K562 (cell line): ENCODE results near the gene BRPF1. TPM values are rescaled to one million over a fixed set of nuclear protein-coding genes. Genes with fewer than 3 reads are reported as not detected.

ENCODE experiments used
- ARID3B ChIP-seq: fragments of 250-450 bp; sonication (Bioruptor Pico); IDR thresholded peaks from 2 replicates; pipeline ENCODE4 v1.4.0; 2020; ENCODE audit warnings: borderline replicate concordance
- CEBPG ChIP-seq, 3 experiments: fragments of 200-800 bp in 1 of 3; sonication (Bioruptor generic) in 1 of 3; sonication (generic) in 1 of 3; formaldehyde crosslinking in 1 of 3; IDR thresholded peaks in 2 of 3; conservative IDR thresholded peaks in 1 of 3; 2 replicates each; pipeline versions ENCODE4 v1.6.1 to v1.8.0; 2016 to 2022; ENCODE audit warnings: missing compliant biosample characterization in 2 of 3, missing genetic modification characterization in 2 of 3, mild to moderate bottlenecking in 1 of 3, missing genetic modification reagents in 1 of 3
- E2F3 ChIP-seq: fragments of 250-450 bp; sonication (Bioruptor Pico); IDR thresholded peaks from 2 replicates; pipeline ENCODE4 v1.4.0; 2020; ENCODE audit warnings: mild to moderate bottlenecking
- ERF ChIP-seq: fragments of 450-650 bp; formaldehyde crosslinking; IDR thresholded peaks from 2 replicates; pipeline ENCODE4 v1.4.0; 2020; ENCODE audit warnings: mild to moderate bottlenecking, mixed read lengths
- ESRRA ChIP-seq: fragments of 450-650 bp; IDR thresholded peaks from 2 replicates; pipeline ENCODE4 v1.6.1; 2014; ENCODE audit warnings: low read depth, mild to moderate bottlenecking, moderate library complexity, borderline replicate concordance
- FOXJ2 ChIP-seq: fragments of 200-800 bp; sonication (Bioruptor generic); IDR thresholded peaks from 2 replicates; pipeline ENCODE4 v1.6.1; 2016; ENCODE audit warnings: missing genetic modification characterization, missing compliant biosample characterization
- GTF2F1 ChIP-seq: IDR thresholded peaks from 2 replicates; pipeline ENCODE4 v1.6.1; 2011; ENCODE audit warnings: low read depth, low read length, improper control_type of control experiment
- LARP7 ChIP-seq: fragments of 450-650 bp; IDR thresholded peaks from 2 replicates; pipeline ENCODE4 v1.6.1; 2016
- MNT ChIP-seq, 2 experiments: fragments of 450-650 bp; conservative IDR thresholded peaks; 2 replicates each; pipeline ENCODE4 v1.6.1; 2017; ENCODE audit warnings: mild to moderate bottlenecking in 2 of 2, moderate library complexity in 2 of 2
- NR3C1 ChIP-seq: sonication (generic); formaldehyde crosslinking; IDR thresholded peaks from 2 replicates; pipeline ENCODE4 v1.8.1; 2022; ENCODE audit warnings: missing genetic modification reagents
- RBBP5 ChIP-seq: fragments of 200-600 bp; sonication (generic); IDR thresholded peaks from 2 replicates; pipeline ENCODE4 v1.6.1; 2012; ENCODE audit warnings: borderline replicate concordance, mild to moderate bottlenecking, low read length, control low read depth, inconsistent platforms; ENCODE audit not compliant: insufficient read depth, poor library complexity, severe bottlenecking
- TARDBP ChIP-seq: fragments of 450-650 bp; IDR thresholded peaks from 2 replicates; pipeline ENCODE4 v1.6.1; 2016
- TCF15 ChIP-seq: fragments of 250-450 bp; sonication (Bioruptor Pico); IDR thresholded peaks from 2 replicates; pipeline ENCODE4 v1.8.0; 2022; ENCODE audit warnings: moderate library complexity, mild to moderate bottlenecking, inconsistent platforms
- TEAD1 ChIP-seq, 2 experiments: fragments of 450-650 bp in 1 of 2; sonication (generic) in 1 of 2; formaldehyde crosslinking; IDR thresholded peaks; 2 replicates each; pipeline versions ENCODE4 v1.4.0 to v1.8.0; 2020 to 2022; ENCODE audit warnings: mild to moderate bottlenecking in 2 of 2, missing genetic modification reagents in 1 of 2
- TRIM24 ChIP-seq, 2 experiments: fragments of 450-650 bp; IDR thresholded peaks; 2 replicates each; pipeline ENCODE4 v1.6.1; 2016
- ZBTB7A ChIP-seq: IDR thresholded peaks from 2 replicates; pipeline ENCODE4 v1.6.1; 2011; ENCODE audit warnings: low read depth, mild to moderate bottlenecking, low read length, moderate library complexity, borderline replicate concordance; ENCODE audit not compliant: control insufficient read depth
- ZNF324 ChIP-seq: fragments of 250-450 bp; sonication (Bioruptor Pico); IDR thresholded peaks from 2 replicates; pipeline ENCODE4 v1.4.0; 2020; ENCODE audit warnings: mild to moderate bottlenecking
- ZNF57 ChIP-seq: fragments of 450-650 bp; formaldehyde crosslinking; IDR thresholded peaks from 2 replicates; pipeline ENCODE4 v1.4.0; 2020; ENCODE audit warnings: mild to moderate bottlenecking, moderate library complexity
- ZNF592 ChIP-seq: fragments of 450-650 bp; IDR thresholded peaks from 2 replicates; pipeline ENCODE4 v1.6.1; 2017; ENCODE audit warnings: antibody characterized with exemption, mild to moderate bottlenecking
- ZNF75A ChIP-seq: fragments of 450-650 bp; formaldehyde crosslinking; IDR thresholded peaks from 2 replicates; pipeline ENCODE4 v1.4.0; 2020; ENCODE audit warnings: mild to moderate bottlenecking
- polyA plus RNA-seq, 8 experiments: library from polyadenylated mRNA; depleted of rRNA in 4 of 8; stranded (reverse) in 5 of 8; unstranded in 3 of 8; fragments of >200 nt; fragmentation: Nextera tagmentation in 2 of 8; fragmentation: Illumina TruSeq in 1 of 8; extraction: Ambion mirVana in 2 of 8; extraction: Trizol in 1 of 8; gene quantifications; 2 replicates each; pipeline versions ENCODE4 v1.2.1 to v1.2.3, GENCODE V29; 2011 to 2014; ENCODE audit warnings: inconsistent platforms in 1 of 8, missing spikeins in 1 of 8
- total RNA-seq, 7 experiments: library from RNA; depleted of rRNA in 6 of 7; stranded (reverse); fragments of >200 nt in 6 of 7; fragmentation: Illumina TruSeq in 2 of 7; extraction: Trizol in 2 of 7; gene quantifications; 2 replicates each; pipeline versions ENCODE4 v1.2.1 to v1.2.3, GENCODE V29; 2011 to 2021; ENCODE audit warnings: low replicate concordance in 1 of 7

The BRPF1 gene
- total and polyA plus RNA-seq, 9 of the 15 experiments (the other 6 are each of a cell fraction or from before 2014, with no cell fraction given): 1.1 to 40.2 (median 23.5) TPM

- TF ChIP-seq E2F3 (CRISPR knock-in tag) (0 out of 2 replicates have a peak, but pooled peaks have one; percentile 24), ARID3B (CRISPR knock-in tag) (no peak), ESRRA (no peak), LARP7 (peak; percentile 69; the same call in 1 of the 2 replicates), ZNF324 (CRISPR knock-in tag) (peak; percentile 49; the same call in 1 of the 2 replicates), FOXJ2 (tag) (no peak), TRIM24 (IDR thresholded peaks at IDR 0.05) (no peak), TARDBP (0 out of 2 replicates have a peak, but pooled peaks have one; percentile 37), TEAD1 (CRISPR knock-in tag; IDR thresholded peaks at IDR 0.05) (peak in 1 of 2 experiments; percentile 50; a peak in 1 of 4 replicates), ZBTB7A (no peak), CEBPG (CRISPR knock-in tag; IDR thresholded peaks at IDR 0.05) (0 out of 2 replicates have a peak, but pooled peaks have one; percentile 3), CEBPG (tag; conservative IDR thresholded peaks at IDR 0.05 in 1 of 2, IDR thresholded peaks at IDR 0.05 in 1 of 2) (no peak), NR3C1 (no peak), ZNF57 (0 out of 2 replicates have a peak, but pooled peaks have one; percentile 39), RBBP5 (no peak), ZNF592 (0 out of 2 replicates have a peak, but pooled peaks have one; percentile 21), TCF15 (CRISPR knock-in tag) (peak; percentile 74; the same call in 1 of the 2 replicates), GTF2F1 (no peak), MNT (conservative IDR thresholded peaks at IDR 0.05) (no peak), ERF (CRISPR knock-in tag) (peak; percentile 61; the same call in 1 of the 2 replicates), ZNF75A (CRISPR knock-in tag) (0 out of 2 replicates have a peak, but pooled peaks have one; percentile 46)
These were observed 17.7 kb downstream of the BRPF1 start (continued) for GRCh38 chr3:9749296-9749644.
